ENCODE results near the gene CIB1. TPM values are rescaled to one million over a fixed set of nuclear protein-coding genes. Genes with fewer than 3 reads are reported as not detected.

The CIB1 gene
- total RNA-seq, 1 experiment from 2014 or later = 23.0 TPM

DNA sequence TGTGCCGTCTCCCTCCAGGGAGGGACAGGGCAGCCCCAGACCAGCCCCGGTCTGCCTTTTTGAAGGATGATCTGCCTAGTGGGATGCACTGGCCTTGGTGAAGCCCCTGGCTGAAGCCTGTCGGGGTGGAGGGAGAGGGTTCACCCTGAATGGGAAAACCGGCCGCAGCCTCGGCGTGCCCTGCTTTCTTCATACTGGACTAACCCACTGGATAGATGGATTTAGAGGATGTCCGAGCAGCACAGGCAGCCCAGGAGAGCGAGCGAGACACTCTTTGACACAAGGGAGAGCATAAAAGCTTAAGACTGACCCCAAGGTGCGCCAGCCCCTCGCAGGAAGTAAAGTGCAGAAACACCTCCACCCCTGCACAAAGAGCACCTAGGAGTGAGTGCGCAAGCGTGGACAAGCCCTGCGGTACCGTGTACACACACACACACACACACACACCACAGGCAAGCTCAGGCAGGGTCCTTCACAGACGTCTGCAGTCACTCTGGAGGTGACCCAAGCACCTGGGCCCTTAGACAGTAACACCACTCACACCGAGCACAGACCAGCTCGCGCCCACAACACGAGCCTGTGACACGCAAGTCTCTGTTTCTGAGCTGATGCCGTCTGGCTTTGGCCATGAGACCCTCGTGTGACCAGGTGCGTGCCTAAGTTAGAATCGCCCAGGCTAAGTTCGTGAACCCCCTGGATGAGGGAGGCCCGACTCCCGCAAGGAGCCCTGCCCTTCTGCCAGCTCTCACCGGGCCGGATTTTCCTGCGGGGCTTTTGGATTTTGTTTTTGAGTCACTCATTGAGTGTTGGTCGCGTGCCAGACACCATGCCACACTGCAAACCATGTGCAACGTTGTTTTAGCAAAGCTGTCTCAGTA, 21.3 kb downstream of the CIB1 start:
- no peak overlapping the region for H2AFZ ChIP-seq (ENCODE audit: low read length)
- H3K9me3 ChIP-seq (ENCODE audit: control insufficient read depth, low read depth, low read length) = no peaks in the 10 kb centered on the region
- TF ChIP-seq, protein P1, sequence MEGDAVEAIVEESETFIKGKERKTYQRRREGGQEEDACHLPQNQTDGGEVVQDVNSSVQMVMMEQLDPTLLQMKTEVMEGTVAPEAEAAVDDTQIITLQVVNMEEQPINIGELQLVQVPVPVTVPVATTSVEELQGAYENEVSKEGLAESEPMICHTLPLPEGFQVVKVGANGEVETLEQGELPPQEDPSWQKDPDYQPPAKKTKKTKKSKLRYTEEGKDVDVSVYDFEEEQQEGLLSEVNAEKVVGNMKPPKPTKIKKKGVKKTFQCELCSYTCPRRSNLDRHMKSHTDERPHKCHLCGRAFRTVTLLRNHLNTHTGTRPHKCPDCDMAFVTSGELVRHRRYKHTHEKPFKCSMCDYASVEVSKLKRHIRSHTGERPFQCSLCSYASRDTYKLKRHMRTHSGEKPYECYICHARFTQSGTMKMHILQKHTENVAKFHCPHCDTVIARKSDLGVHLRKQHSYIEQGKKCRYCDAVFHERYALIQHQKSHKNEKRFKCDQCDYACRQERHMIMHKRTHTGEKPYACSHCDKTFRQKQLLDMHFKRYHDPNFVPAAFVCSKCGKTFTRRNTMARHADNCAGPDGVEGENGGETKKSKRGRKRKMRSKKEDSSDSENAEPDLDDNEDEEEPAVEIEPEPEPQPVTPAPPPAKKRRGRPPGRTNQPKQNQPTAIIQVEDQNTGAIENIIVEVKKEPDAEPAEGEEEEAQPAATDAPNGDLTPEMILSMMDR (conservative IDR thresholded peaks at IDR 0.05) = no peak
- H3K18ac ChIP-seq (ENCODE audit: insufficient read length, low read depth, low read length) = no peak overlapping the region
- H3K27me3 Mint-ChIP-seq (ENCODE audit: low read depth) = no peaks in the 10 kb centered on the region
- no peak overlapping the region for H3K4me3 Mint-ChIP-seq
- no peak overlapping the region for H2BK5ac ChIP-seq (ENCODE audit: insufficient read length, low read length)
- no peak overlapping the region for H3K9ac ChIP-seq (ENCODE audit: extremely low read depth, insufficient read length, low read length)
- H3K14ac ChIP-seq (ENCODE audit: insufficient read depth, low read length) = no peak overlapping the region
- H4K91ac ChIP-seq (ENCODE audit: insufficient read length, low read depth, low read length) = no peak overlapping the region
- no peak for DNase-seq
- no peak overlapping the region for H3K23ac ChIP-seq (ENCODE audit: insufficient read length, low read depth, low read length)
- H3K27ac Mint-ChIP-seq = peak overlapping the region; percentile 72 to 82 (median 81); a peak in 2 of 7 replicates
- no peak overlapping the region for H3K27ac ChIP-seq (ENCODE audit: insufficient read length, low read depth, low read length)
- no peaks in the 10 kb centered on the region for H3K9me3 Mint-ChIP-seq
- H2BK20ac ChIP-seq (ENCODE audit: low read depth, low read length, poor library complexity, severe bottlenecking) = no peak overlapping the region
- no peaks in the 10 kb centered on the region; the same call in 1 of the 2 replicates for H3K79me2 ChIP-seq (ENCODE audit: insufficient read depth, low read length)
- no CpG with 5 or more reads among the region's 35 CpGs for WGBS (ENCODE audit: extremely low coverage, insufficient read length, low lambda C conversion rate)
- H3K4ac ChIP-seq (ENCODE audit: low read depth, low read length) = no peak overlapping the region
- H3T11ph ChIP-seq (ENCODE audit: low read length) = no peak overlapping the region
- H4K5ac ChIP-seq (ENCODE audit: insufficient read length, low read depth, low read length) = no peak overlapping the region
- H3K4me1 Mint-ChIP-seq = peaks cover 8 to 9% of the 10 kb centered on the region in 2 experiments
- no peaks in the 10 kb centered on the region for H3K4me1 ChIP-seq (ENCODE audit: insufficient read depth, low read length)
- no peak overlapping the region for H2BK15ac ChIP-seq (ENCODE audit: low read depth, low read length)
- H3K56ac ChIP-seq (ENCODE audit: insufficient read length, low read depth, low read length) = no peak overlapping the region
- no peaks in the 10 kb centered on the region for H4K20me1 ChIP-seq (ENCODE audit: control insufficient read depth, insufficient read depth, insufficient read length)
- no peaks in the 10 kb centered on the region for H3K79me1 ChIP-seq (ENCODE audit: insufficient read depth, low read depth, low read length, poor library complexity, severe bottlenecking)
- H2BK120ac ChIP-seq (ENCODE audit: low read depth, low read length, poor library complexity, severe bottlenecking) = no peak overlapping the region
- no peak overlapping the region for H2BK12ac ChIP-seq (ENCODE audit: insufficient read length, low read depth, low read length)
- no peak overlapping the region for H2AK5ac ChIP-seq (ENCODE audit: insufficient read length, low read length)
- H3K4me2 ChIP-seq (ENCODE audit: insufficient read depth, insufficient read length, low read length) = no peak overlapping the region
- H3K36me3 Mint-ChIP-seq (ENCODE audit: insufficient read depth in 1 of 3, low read depth in 3 of 3) = peaks cover 6 to 17% (median 13%) of the 10 kb centered on the region in 3 experiments; a peak in 5 of 7 replicates
- peaks cover 4% of the 10 kb centered on the region for H3K23me2 ChIP-seq (ENCODE audit: insufficient read length, low read depth, low read length, poor library complexity, severe bottlenecking)
- no peaks in the 10 kb centered on the region for H3K27me3 ChIP-seq (ENCODE audit: insufficient read depth, low read length)
- no peak overlapping the region for H4K8ac ChIP-seq (replicated peaks; ENCODE audit: insufficient read length, low read depth, low read length)

All from H9 (cell line).